Measurements from ENCODE around the gene CRHR2.

GRCh38 chr7:30634634-30635201 is 47.5 kb downstream of the CRHR2 start:
- TF ChIP-seq, protein P1, sequence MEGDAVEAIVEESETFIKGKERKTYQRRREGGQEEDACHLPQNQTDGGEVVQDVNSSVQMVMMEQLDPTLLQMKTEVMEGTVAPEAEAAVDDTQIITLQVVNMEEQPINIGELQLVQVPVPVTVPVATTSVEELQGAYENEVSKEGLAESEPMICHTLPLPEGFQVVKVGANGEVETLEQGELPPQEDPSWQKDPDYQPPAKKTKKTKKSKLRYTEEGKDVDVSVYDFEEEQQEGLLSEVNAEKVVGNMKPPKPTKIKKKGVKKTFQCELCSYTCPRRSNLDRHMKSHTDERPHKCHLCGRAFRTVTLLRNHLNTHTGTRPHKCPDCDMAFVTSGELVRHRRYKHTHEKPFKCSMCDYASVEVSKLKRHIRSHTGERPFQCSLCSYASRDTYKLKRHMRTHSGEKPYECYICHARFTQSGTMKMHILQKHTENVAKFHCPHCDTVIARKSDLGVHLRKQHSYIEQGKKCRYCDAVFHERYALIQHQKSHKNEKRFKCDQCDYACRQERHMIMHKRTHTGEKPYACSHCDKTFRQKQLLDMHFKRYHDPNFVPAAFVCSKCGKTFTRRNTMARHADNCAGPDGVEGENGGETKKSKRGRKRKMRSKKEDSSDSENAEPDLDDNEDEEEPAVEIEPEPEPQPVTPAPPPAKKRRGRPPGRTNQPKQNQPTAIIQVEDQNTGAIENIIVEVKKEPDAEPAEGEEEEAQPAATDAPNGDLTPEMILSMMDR (IDR thresholded peaks at IDR 0.05) = no peak
- TF ChIP-seq POLR2A (IDR thresholded peaks at IDR 0.05) = no peak
